Measurements from ENCODE around the gene JPH2.

- TF ChIP-seq, protein P1, sequence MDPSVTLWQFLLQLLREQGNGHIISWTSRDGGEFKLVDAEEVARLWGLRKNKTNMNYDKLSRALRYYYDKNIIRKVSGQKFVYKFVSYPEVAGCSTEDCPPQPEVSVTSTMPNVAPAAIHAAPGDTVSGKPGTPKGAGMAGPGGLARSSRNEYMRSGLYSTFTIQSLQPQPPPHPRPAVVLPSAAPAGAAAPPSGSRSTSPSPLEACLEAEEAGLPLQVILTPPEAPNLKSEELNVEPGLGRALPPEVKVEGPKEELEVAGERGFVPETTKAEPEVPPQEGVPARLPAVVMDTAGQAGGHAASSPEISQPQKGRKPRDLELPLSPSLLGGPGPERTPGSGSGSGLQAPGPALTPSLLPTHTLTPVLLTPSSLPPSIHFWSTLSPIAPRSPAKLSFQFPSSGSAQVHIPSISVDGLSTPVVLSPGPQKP (IDR thresholded peaks at IDR 0.05; ENCODE audit: low read depth, low read length): no peak
- TF ChIP-seq PAX5 (IDR thresholded peaks at IDR 0.05; ENCODE audit: borderline replicate concordance, low read depth, low read length) (no peak), STAT1 (conservative IDR thresholded peaks at IDR 0.05) (no peak), BCL3 (IDR thresholded peaks at IDR 0.05; ENCODE audit: borderline replicate concordance, insufficient read depth, low read depth, low read length, poor library complexity, severe bottlenecking) (no peak), SMC3 (IDR thresholded peaks at IDR 0.05; ENCODE audit: borderline replicate concordance, low read length) (no peak), SP1 (IDR thresholded peaks at IDR 0.05; ENCODE audit: low read depth, low read length) (no peak), EP300 (IDR thresholded peaks at IDR 0.05; ENCODE audit: borderline replicate concordance in 1 of 2, control insufficient read depth in 1 of 2, low read depth in 2 of 2, low read length in 2 of 2) (no peak), SREBF2 (IDR thresholded peaks at IDR 0.05; ENCODE audit: low read length) (no peak), YY1 (IDR thresholded peaks at IDR 0.05; ENCODE audit: low read depth, low read length) (no peak), HDAC6 (IDR thresholded peaks at IDR 0.05; ENCODE audit: unreplicated experiment) (no peak), POLR2A (IDR thresholded peaks at IDR 0.05; ENCODE audit: low read depth, low read length) (no peak)
- TF ChIP-seq, protein P2, sequence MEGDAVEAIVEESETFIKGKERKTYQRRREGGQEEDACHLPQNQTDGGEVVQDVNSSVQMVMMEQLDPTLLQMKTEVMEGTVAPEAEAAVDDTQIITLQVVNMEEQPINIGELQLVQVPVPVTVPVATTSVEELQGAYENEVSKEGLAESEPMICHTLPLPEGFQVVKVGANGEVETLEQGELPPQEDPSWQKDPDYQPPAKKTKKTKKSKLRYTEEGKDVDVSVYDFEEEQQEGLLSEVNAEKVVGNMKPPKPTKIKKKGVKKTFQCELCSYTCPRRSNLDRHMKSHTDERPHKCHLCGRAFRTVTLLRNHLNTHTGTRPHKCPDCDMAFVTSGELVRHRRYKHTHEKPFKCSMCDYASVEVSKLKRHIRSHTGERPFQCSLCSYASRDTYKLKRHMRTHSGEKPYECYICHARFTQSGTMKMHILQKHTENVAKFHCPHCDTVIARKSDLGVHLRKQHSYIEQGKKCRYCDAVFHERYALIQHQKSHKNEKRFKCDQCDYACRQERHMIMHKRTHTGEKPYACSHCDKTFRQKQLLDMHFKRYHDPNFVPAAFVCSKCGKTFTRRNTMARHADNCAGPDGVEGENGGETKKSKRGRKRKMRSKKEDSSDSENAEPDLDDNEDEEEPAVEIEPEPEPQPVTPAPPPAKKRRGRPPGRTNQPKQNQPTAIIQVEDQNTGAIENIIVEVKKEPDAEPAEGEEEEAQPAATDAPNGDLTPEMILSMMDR (IDR thresholded peaks at IDR 0.05 in 2 of 3, conservative IDR thresholded peaks at IDR 0.05 in 1 of 3; ENCODE audit: control insufficient read depth in 2 of 3, extremely low read depth in 1 of 3, insufficient read depth in 1 of 3, low read depth in 3 of 3, low read length in 3 of 3): no peak
- TF ChIP-seq, protein P3, sequence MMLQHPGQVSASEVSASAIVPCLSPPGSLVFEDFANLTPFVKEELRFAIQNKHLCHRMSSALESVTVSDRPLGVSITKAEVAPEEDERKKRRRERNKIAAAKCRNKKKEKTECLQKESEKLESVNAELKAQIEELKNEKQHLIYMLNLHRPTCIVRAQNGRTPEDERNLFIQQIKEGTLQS (IDR thresholded peaks at IDR 0.05; ENCODE audit: borderline replicate concordance, extremely low read depth, low read depth, low read length): no peak
Observed at GRCh38 chr20:44065401-44066340, 121.3 kb downstream of the JPH2 start.

Measured in GM12878 (cell line).